ENCODE measurements around the gene WLS.

The WLS gene

DNA sequence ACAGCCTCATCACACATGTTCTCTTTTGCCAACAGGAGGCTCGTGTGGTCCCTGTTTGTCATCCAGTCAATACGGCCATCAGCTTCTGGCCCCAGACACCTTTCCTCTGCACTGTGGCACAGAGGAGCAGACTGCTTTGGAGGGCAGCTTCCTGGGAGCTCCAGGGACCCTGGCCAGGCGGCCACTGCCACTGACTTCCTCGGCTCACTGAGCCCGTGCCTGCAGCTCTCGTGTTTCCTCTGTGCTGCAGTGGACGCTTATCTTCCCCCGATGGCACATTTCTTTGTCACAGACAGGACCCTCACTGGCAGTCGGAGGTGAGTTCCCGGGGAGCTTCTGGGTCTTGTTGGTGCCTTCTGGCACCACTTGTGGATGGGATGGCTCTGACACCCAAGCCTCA is 114.9 kb downstream of the WLS start:
- TF ChIP-seq CTCF (conservative IDR thresholded peaks at IDR 0.05) (no peak), ZFX (IDR thresholded peaks at IDR 0.05) (no peak)
- H3K27ac ChIP-seq = no peak overlapping the region

DNA sequence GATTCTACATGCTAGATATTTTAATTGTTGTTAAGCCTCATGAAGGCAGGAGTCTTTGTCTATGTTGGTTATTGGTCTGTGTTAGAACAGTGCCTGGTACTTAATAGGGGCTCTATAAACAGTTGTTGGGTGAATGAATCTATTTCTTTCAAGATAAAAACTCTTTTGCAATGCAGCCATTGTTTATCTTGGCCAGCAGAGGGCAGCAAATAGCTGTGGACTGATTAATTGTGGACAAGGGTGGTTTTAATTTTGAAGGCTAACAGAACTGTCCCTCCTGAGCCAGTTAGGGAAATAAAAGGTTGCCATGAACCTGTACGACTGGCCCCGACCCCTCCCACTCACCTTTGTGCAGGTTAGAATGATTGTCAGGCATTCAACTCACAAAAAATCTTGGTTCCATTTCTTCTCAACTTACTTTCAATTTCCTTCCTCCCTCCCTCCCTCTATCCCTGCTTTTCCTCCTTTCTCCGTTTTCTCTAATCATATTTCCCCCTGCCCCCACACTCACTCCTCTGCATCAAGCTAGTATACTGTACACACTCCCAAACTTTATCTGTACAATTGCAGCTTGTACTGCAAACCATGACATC is 115.6 kb downstream of the WLS start:
- no peak for TF ChIP-seq ZFX (IDR thresholded peaks at IDR 0.05)
- TF ChIP-seq CTCF (conservative IDR thresholded peaks at IDR 0.05) = peak; percentile 91
- no peak overlapping the region for H3K27ac ChIP-seq

DNA sequence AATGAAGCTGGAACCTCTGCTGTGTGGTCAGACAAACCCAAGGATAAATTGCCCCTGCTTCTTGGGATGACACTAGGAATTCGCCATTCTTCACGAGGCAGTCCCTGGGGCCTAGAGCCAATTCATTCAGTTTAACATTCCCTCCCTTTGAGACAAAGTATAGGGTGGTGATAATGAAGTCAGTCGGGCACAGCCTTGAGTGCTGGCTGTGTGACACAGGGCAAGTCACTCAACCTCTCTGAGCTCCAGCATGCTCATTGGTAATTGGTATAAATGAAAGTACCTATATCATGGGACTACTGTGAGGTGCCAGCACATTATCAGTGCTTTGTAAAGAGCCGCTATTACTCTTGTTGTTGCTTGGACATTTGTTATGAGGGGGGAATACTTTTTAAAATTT is 117.0 kb downstream of the WLS start:
- no peak for TF ChIP-seq CTCF (conservative IDR thresholded peaks at IDR 0.05)
- no peak for TF ChIP-seq ZFX (IDR thresholded peaks at IDR 0.05)
- no peak overlapping the region for H3K27ac ChIP-seq

- TF ChIP-seq ZFX (IDR thresholded peaks at IDR 0.05) (no peak), CTCF (conservative IDR thresholded peaks at IDR 0.05) (no peak)
- H3K27ac ChIP-seq = no peak overlapping the region
Measured at GRCh38 chr1:68113966-68114365, 118.4 kb downstream of the WLS start.

GRCh38 chr1:68112835-68113243 is 119.5 kb downstream of the WLS start:
- H3K27ac ChIP-seq = no peak overlapping the region
- TF ChIP-seq CTCF (conservative IDR thresholded peaks at IDR 0.05) (no peak), ZFX (IDR thresholded peaks at IDR 0.05) (no peak)

- no peak overlapping the region for H3K27ac ChIP-seq
- TF ChIP-seq ZFX (IDR thresholded peaks at IDR 0.05) (no peak), CTCF (conservative IDR thresholded peaks at IDR 0.05) (peak; percentile 55)
Measured at GRCh38 chr1:68111519-68112436, 120.5 kb downstream of the WLS start.

DNA sequence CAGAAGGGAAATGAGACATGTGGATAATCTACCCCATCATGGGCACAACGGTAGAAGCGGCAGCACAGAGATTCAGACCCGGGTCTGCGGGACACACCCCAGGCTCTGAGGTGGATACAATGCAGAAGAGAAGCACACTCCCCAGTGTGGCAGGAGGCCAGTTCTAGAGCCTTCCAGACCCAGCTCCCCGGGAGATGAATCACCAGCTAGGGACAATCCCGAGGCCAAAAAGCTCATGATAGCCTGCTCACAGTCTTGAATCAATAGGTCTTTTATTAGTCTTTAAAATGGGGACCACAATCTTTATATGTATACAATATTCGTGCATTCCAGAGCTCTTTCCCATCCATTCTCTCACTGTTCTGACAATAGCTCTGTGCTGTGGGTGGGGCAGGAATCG is 124.6 kb downstream of the WLS start:
- H3K27ac ChIP-seq = no peak overlapping the region
- TF ChIP-seq CTCF (conservative IDR thresholded peaks at IDR 0.05) (no peak), ZFX (IDR thresholded peaks at IDR 0.05) (no peak)
